Measurements from ENCODE around the gene HS1BP3. TPM values are rescaled to one million over a fixed set of nuclear protein-coding genes. Genes with fewer than 3 reads are reported as not detected.

The HS1BP3 gene
- total RNA-seq, 1 donor from 2014 or later, result 10.0 TPM

DNA sequence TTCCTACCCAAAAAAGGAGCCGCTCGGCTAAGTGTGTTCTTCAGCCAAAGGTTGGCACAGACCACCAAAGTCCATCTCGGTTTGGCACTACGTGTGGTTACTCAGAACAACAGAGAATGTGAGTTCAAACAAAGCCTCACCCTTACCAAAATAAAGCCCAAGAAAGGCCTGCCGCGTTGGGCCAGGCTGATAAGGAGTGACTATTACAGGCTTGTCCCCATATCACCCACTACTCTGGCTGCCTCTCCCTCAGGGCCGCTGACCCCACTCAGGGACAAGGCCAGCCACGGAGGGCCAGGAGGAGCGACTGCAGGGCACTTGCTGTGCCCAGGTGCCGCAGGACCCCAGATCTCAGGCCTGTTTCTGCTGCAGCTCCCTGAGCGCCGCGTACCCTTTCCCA lies 13.8 kb downstream of the HS1BP3 start:
- H3K4me1 Mint-ChIP-seq, result peaks cover 29% of the 10 kb centered on the region
- Histone ChIP-seq H3K4me2 (no peak overlapping the region), H3F3A (ENCODE audit: low read depth) (no peaks in the 10 kb centered on the region), H3K4me1 (peaks cover 6% of the 10 kb centered on the region), H3K9me3 (ENCODE audit: low read depth) (no peaks in the 10 kb centered on the region), H3K79me2 (ENCODE audit: low read depth) (no peaks in the 10 kb centered on the region), H3K27ac (no peak overlapping the region), H3K27me3 (no peaks in the 10 kb centered on the region), H2AFZ (replicated peaks) (no peak overlapping the region), H3K4me3 (no peak overlapping the region), H3K9ac (no peak overlapping the region), H4K20me1 (ENCODE audit: low read depth) (peaks cover 3% of the 10 kb centered on the region), H3K36me3 (no peaks in the 10 kb centered on the region)
- H3K4me3 Mint-ChIP-seq, result no peak overlapping the region
- no peak overlapping the region for H3K27ac Mint-ChIP-seq
- H3K9me3 Mint-ChIP-seq, result no peaks in the 10 kb centered on the region
- H3K36me3 Mint-ChIP-seq, result peaks cover 4% of the 10 kb centered on the region
- TF ChIP-seq EZH2 (IDR thresholded peaks at IDR 0.05) (no peak), EZH2phosphoT487 (IDR thresholded peaks at IDR 0.05) (no peak)
- TF ChIP-seq, protein P1, sequence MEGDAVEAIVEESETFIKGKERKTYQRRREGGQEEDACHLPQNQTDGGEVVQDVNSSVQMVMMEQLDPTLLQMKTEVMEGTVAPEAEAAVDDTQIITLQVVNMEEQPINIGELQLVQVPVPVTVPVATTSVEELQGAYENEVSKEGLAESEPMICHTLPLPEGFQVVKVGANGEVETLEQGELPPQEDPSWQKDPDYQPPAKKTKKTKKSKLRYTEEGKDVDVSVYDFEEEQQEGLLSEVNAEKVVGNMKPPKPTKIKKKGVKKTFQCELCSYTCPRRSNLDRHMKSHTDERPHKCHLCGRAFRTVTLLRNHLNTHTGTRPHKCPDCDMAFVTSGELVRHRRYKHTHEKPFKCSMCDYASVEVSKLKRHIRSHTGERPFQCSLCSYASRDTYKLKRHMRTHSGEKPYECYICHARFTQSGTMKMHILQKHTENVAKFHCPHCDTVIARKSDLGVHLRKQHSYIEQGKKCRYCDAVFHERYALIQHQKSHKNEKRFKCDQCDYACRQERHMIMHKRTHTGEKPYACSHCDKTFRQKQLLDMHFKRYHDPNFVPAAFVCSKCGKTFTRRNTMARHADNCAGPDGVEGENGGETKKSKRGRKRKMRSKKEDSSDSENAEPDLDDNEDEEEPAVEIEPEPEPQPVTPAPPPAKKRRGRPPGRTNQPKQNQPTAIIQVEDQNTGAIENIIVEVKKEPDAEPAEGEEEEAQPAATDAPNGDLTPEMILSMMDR (IDR thresholded peaks at IDR 0.05), result no peak
- no peak for DNase-seq (ENCODE audit: low spot score)
- H3K27me3 Mint-ChIP-seq (ENCODE audit: insufficient read depth, low read depth), result peaks cover 2% of the 10 kb centered on the region

DNA sequence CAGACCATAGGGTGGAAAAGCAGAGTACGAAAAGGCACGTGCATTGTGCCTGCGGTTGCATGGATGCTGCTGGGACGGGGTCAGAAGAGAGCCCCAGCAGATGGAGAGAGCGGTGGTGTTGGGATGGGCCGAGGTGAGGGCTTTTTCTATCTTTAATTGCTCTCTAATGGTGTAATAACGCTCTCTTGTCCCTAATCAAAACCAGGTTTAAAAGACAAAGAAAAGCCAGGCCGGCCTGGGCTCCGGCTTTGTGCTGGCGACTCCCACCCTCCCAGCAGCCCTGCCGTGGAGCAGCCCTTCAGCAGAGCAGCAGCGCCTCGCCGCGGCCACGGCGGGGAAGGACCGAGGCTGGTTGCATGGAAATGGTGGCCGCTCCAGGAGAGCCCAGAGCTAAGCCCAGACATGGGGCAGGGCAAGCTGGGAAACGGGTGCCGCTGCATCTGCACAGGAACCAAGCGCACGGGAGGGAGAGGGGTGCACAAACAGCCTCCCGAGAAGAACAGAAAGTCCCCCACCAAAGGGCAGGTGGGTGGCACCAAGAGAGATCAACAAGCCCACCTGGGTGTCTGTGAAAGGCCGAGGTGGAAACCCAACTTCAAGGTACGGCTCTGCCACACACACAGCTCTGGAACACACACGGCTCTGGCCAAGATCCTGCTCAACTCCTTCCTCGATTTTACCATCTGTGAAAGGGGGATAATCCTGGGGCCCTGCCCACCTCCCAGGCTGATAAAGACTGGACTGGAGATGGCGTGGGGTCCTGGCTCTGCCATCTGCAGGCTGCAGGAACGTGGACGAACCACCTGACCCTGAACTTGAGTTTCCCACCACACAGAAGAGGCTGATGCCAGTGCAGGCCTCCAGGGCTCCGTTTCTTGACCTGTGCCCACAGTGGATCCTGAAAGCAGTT lies 15.0 kb downstream of the HS1BP3 start:
- H2AFZ ChIP-seq (replicated peaks), result peak overlapping the region; percentile 27
- H3K79me2 ChIP-seq (ENCODE audit: low read depth), result no peaks in the 10 kb centered on the region
- no peak overlapping the region for H3K4me3 ChIP-seq
- no peaks in the 10 kb centered on the region for H3K27me3 ChIP-seq
- H3F3A ChIP-seq (ENCODE audit: low read depth), result no peaks in the 10 kb centered on the region
- no peak overlapping the region for H3K27ac ChIP-seq
- Mint-ChIP-seq H3K27me3 (ENCODE audit: insufficient read depth, low read depth) (peaks cover 5% of the 10 kb centered on the region), H3K27ac (peak overlapping the region; percentile 79), H3K4me3 (no peak overlapping the region), H3K36me3 (peaks cover 4% of the 10 kb centered on the region), H3K9me3 (no peaks in the 10 kb centered on the region), H3K4me1 (peaks cover 18% of the 10 kb centered on the region)
- H3K9ac ChIP-seq, result no peak overlapping the region
- DNase-seq (ENCODE audit: low spot score), result peak; percentile 92
- TF ChIP-seq EZH2phosphoT487 (IDR thresholded peaks at IDR 0.05) (no peak), EZH2 (IDR thresholded peaks at IDR 0.05) (no peak)
- TF ChIP-seq, protein P1 (IDR thresholded peaks at IDR 0.05), result peak; percentile 99
- H3K36me3 ChIP-seq, result no peaks in the 10 kb centered on the region
- H3K4me2 ChIP-seq, result peak overlapping the region; percentile 10
- H4K20me1 ChIP-seq (ENCODE audit: low read depth), result no peaks in the 10 kb centered on the region
- peaks cover 6% of the 10 kb centered on the region for H3K4me1 ChIP-seq
- H3K9me3 ChIP-seq (ENCODE audit: low read depth), result no peaks in the 10 kb centered on the region

DNA sequence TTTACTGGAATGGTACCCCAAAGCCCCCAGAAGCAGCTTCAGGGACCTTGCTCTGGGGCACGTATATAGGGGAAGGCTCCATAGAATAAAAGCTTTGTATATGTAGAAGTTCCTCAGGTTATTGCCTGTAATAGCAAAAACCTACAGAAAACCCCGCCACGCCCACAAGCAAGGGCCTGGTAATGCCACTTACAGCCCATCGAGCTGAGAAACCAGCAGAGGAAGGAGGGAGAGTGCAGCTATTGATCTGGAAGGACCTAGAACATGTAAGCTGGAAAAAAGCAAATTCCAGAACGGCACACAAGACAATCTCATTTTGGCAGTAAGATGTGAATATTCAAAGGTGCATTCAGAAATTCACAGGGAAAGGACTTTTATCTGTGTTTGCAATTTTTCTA lies 15.8 kb downstream of the HS1BP3 start:
- TF ChIP-seq, protein P1 (IDR thresholded peaks at IDR 0.05), result no peak
- TF ChIP-seq EZH2 (IDR thresholded peaks at IDR 0.05), result no peak
- TF ChIP-seq EZH2phosphoT487 (IDR thresholded peaks at IDR 0.05), result no peak
- no peak overlapping the region for H3K4me3 ChIP-seq
- no peaks in the 10 kb centered on the region for H3K36me3 ChIP-seq
- H3K36me3 Mint-ChIP-seq, result peaks cover 4% of the 10 kb centered on the region
- no peak overlapping the region for H3K27ac ChIP-seq
- H3K79me2 ChIP-seq (ENCODE audit: low read depth), result no peaks in the 10 kb centered on the region
- H3K9me3 ChIP-seq (ENCODE audit: low read depth), result no peaks in the 10 kb centered on the region
- no peaks in the 10 kb centered on the region for H3K9me3 Mint-ChIP-seq
- no peak overlapping the region for H3K9ac ChIP-seq
- H3K4me2 ChIP-seq, result peak overlapping the region; percentile 10
- no peaks in the 10 kb centered on the region for H3K27me3 ChIP-seq
- H3K27me3 Mint-ChIP-seq (ENCODE audit: insufficient read depth, low read depth), result peaks cover 5% of the 10 kb centered on the region
- H3K4me1 Mint-ChIP-seq, result peaks cover 18% of the 10 kb centered on the region
- H3F3A ChIP-seq (ENCODE audit: low read depth), result no peaks in the 10 kb centered on the region
- no peak overlapping the region for H3K4me3 Mint-ChIP-seq
- no peaks in the 10 kb centered on the region for H4K20me1 ChIP-seq (ENCODE audit: low read depth)
- H3K4me1 ChIP-seq, result peaks cover 6% of the 10 kb centered on the region
- H3K27ac Mint-ChIP-seq, result peak overlapping the region; percentile 30
- no peak for DNase-seq (ENCODE audit: low spot score)
- H2AFZ ChIP-seq (replicated peaks), result no peak overlapping the region

Measured in neural progenitor cell (in vitro differentiated cells).